Esophagus muscularis mucosa (tissue), 4 donors: ENCODE data around the gene PLIN4. TPM values are rescaled to one million over a fixed set of nuclear protein-coding genes. Genes with fewer than 3 reads are reported as not detected.
A peak's percentile ranks its signal among the peaks of the same experiment; 100 is the strongest.

Source experiments
- DNase-seq: peaks from one replicate; pipeline ENCODE4 v3.0.0-alpha.2; 2017; ENCODE audit errors: extremely low spot score
- H3K27ac ChIP-seq, 4 donors: fragments of 200-600 bp; sonication (generic); replicated peaks in 1 of 4; 1 replicate in 3 of 4; 2 replicates in 1 of 4; pipeline ENCODE4 v1.5.1; 2016 to 2019; ENCODE audit warnings: mild to moderate bottlenecking in 1 of 4
- H3K27me3 ChIP-seq, 4 donors: fragments of 200-600 bp; sonication (generic); one replicate each; pipeline versions ENCODE4 v1.5.1 to v1.6.0; 2016 to 2019
- H3K36me3 ChIP-seq, 4 donors: fragments of 200-600 bp; sonication (generic); one replicate each; pipeline ENCODE4 v1.5.1; 2016 to 2019
- H3K4me1 ChIP-seq, 4 donors: fragments of 200-600 bp; sonication (generic); one replicate each; pipeline ENCODE4 v1.5.1; 2016 to 2019
- H3K4me3 ChIP-seq, 4 donors: fragments of 200-600 bp; sonication (generic); 1 replicate in 2 of 4; 2 replicates in 2 of 4; pipeline ENCODE4 v1.5.1; 2016 to 2019; ENCODE audit warnings: mild to moderate bottlenecking in 4 of 4, moderate library complexity in 1 of 4
- H3K9me3 ChIP-seq, 4 donors: fragments of 200-600 bp; sonication (generic); 1 replicate in 3 of 4; 2 replicates in 1 of 4; pipeline ENCODE4 v1.5.1; 2016 to 2019
- CTCF ChIP-seq, 3 experiments: fragments of 200-600 bp in 2 of 3; fragments of 450-650 bp in 1 of 3; sonication (generic) in 2 of 3; IDR thresholded peaks; one replicate each; pipeline ENCODE4 v1.5.1; 2017 to 2019; ENCODE audit warnings: antibody characterized with exemption in 3 of 3, mild to moderate bottlenecking in 2 of 3, moderate library complexity in 1 of 3
- EP300 ChIP-seq: sonication (generic); formaldehyde crosslinking; IDR thresholded peaks from one replicate; pipeline ENCODE4 v1.6.1; 2017; ENCODE audit warnings: antibody characterized with exemption
- POLR2A ChIP-seq: fragments of 450-650 bp; IDR thresholded peaks from one replicate; pipeline ENCODE4 v1.6.1; 2017; ENCODE audit warnings: antibody characterized with exemption, moderate library complexity, mild to moderate bottlenecking, low read depth
- POLR2AphosphoS5 ChIP-seq, 2 donors: sonication (generic); formaldehyde crosslinking; IDR thresholded peaks; one replicate each; pipeline ENCODE4 v1.6.1; 2017; ENCODE audit warnings: antibody characterized with exemption in 2 of 2
- WGBS: methylation state at CpG from one replicate; pipeline ENCODE4 v1.1.5; 2018; 5-methylcytosine and 5-hydroxymethylcytosine counted together
- intact Hi-C: fragments of 100-400 bp; cut with DNase I; formaldehyde crosslinking; loops from one replicate; pipeline ENCODE4 v1.15.1; 2023
- total RNA-seq, 4 donors: library from RNA; depleted of rRNA; stranded (reverse); fragments of >200 nt; gene quantifications; one replicate each; pipeline versions ENCODE4 v1.1.0 to v1.2.1, GENCODE V29; 2016

The PLIN4 gene
- total RNA-seq, 4 donors from 2014 or later: 45.7 to 134 (median 91.1) TPM

DNA sequence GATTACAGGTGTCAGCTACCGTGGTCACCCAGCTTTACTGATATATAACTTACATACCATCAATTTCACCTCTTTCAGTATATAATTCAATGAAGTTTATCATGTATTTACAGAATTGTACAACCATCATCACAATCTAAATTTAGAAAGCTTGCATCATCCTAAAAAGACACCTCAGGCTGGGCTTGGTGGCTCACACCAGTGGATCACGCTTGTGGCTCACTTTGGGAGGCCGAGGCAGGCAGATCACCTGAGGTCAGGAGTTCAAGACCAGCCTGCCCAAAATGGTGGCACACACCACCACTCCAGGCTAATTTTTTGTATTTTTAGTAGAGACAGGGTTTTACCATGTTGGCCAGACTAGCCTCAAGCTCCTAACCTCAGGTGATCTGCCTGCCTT, 50.5 kb downstream of the PLIN4 start:
- no peak overlapping the region for H3K4me3 ChIP-seq
- DNase-seq: no peak
- no peaks in the 10 kb centered on the region for H3K9me3 ChIP-seq
- H3K4me1 ChIP-seq: peaks cover 7 to 12% (median 9%) of the 10 kb centered on the region in 4 donors
- no peaks in the 10 kb centered on the region for H3K36me3 ChIP-seq
- H3K27me3 ChIP-seq: no peaks in the 10 kb centered on the region
- TF ChIP-seq POLR2A (no peak), EP300 (no peak), CTCF (IDR thresholded peaks at IDR 0.05) (no peak), POLR2AphosphoS5 (IDR thresholded peaks at IDR 0.05) (no peak)
- WGBS: 93% methylated on average over 3 of the region's 3 CpGs
- no peak overlapping the region for H3K27ac ChIP-seq
- intact Hi-C loops: no loop called here

DNA sequence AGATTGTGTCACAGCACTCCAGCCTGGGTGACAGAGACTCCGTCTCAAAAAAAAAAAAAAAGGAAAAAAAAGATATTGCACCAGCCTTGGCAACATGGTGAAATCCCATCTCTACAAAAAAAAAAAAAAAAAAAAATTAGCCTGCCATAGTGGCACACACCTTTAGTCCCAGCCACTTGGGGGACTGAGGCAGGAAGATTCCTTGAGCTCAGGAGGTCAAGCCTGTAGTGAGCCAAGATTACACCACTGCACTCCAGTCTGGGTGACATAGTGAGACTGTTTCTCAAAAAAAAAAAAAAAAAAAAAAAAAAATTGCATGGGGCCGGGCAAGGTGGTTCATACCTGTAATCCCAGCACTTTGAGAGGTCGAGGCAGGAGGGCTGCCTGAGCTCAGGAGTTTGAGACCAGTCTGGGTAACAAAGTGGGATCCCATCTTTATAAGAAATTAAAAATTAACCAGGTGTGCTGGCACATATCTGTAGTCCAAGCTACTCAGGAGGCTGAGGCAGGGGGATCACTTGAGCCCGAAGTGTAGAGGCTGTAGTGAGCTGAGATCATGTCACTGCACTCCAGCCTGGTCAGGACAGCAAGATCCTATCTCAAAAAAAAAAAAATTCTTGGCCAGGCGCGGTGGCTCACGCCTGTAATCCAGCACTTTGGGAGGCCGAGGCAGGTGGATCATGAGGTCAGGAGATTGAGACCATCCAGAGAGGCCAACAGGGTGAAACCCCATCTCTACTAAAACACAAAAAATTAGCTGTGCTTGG, 53.3 kb downstream of the PLIN4 start:
- WGBS: 84% methylated on average over 8 of the region's 8 CpGs
- no peaks in the 10 kb centered on the region for H3K4me1 ChIP-seq
- TF ChIP-seq POLR2A (no peak), POLR2AphosphoS5 (IDR thresholded peaks at IDR 0.05) (no peak), EP300 (no peak)
- no peak overlapping the region for H3K4me3 ChIP-seq
- H3K27me3 ChIP-seq: no peaks in the 10 kb centered on the region
- intact Hi-C loops: no loop called here
- H3K27ac ChIP-seq: no peak overlapping the region
- no peaks in the 10 kb centered on the region for H3K36me3 ChIP-seq
- H3K9me3 ChIP-seq: no peaks in the 10 kb centered on the region
- DNase-seq: no peak

DNA sequence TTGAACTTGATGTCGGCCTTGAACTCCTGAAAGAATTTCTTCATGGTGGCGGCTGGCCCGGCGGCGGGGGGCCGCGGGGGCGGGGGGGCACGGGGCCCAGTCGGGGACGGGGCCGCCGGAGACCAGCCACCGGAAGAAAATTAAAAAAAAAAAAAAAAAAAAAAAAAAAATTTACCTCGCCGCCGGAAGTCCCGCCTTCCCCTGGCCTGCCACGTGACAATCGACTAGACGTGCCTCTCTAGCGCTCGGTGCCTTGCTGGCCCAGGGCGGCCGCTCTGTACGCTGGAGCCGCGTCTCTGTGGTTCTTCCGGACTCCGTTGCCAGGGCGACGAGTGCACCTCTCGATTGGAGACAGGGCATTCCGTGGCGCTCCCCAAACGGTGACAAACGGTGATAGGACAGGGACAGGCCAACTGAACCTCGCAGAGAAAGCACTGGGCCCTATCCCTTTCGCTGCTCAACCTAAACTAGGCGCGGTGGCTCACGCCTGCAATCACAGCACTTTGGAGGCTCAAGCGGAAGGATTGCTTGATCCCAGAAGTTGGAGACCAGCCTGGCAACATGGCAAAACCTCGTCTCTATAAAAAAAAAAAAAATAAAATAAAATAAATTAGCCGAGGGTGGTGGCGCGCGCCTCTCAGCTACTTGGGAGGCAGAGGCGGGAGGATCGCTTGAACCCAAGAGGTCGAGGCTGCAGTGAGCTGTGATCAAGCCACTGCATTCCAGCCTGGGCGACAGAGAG, 60.5 kb downstream of the PLIN4 start, which contains the start of gene UBXN6:
Gene UBXN6, minus strand, starts transcription at position 141 of the 742 bp plus-strand sequence. Its CDS starts 97 bp downstream, at position 44.
- Histone ChIP-seq H3K9me3 (no peaks in the 10 kb centered on the region), H3K27ac (peak within 1 kb of the TSS; percentile 88 to 95 (median 91)), H3K36me3 (peaks cover 11 to 21% (median 12%) of the 10 kb centered on the region in 4 donors), H3K4me1 (peaks cover 22 to 47% (median 36%) of the 10 kb centered on the region in 4 donors), H3K27me3 (no peaks in the 10 kb centered on the region), H3K4me3 (peak within 1 kb of the TSS; percentile 67 to 87 (median 74))
- intact Hi-C loops: loop anchor here (5.0 kb wide), 1 partner anchor 59 kb away; the partner anchor contains the start of gene PLIN4
- TF ChIP-seq POLR2A (no peak), CTCF (IDR thresholded peaks at IDR 0.05) (peak in 1 of 3 experiments; percentile 18), EP300 (no peak), POLR2AphosphoS5 (IDR thresholded peaks at IDR 0.05) (peak; percentile 59 to 89)
- WGBS: 18% methylated on average over 32 of the region's 52 CpGs
- peak; percentile 98 for DNase-seq

- 2% methylated on average over 17 of the region's 53 CpGs for WGBS
- peaks cover 18 to 29% (median 20%) of the 10 kb centered on the region in 4 donors for H3K36me3 ChIP-seq
- no peak for TF ChIP-seq EP300
- no peak for TF ChIP-seq POLR2AphosphoS5 (IDR thresholded peaks at IDR 0.05)
- TF ChIP-seq POLR2A: no peak
- DNase-seq: no peak
- H3K27ac ChIP-seq: peak overlapping the region; percentile 88 to 95 (median 91)
- peak overlapping the region; percentile 67 to 87 (median 74) for H3K4me3 ChIP-seq
- H3K27me3 ChIP-seq: no peaks in the 10 kb centered on the region
- intact Hi-C loops: loop anchor here (5.0 kb wide), 1 partner anchor 60 kb away; the partner anchor contains the start of gene PLIN4
- no peaks in the 10 kb centered on the region for H3K9me3 ChIP-seq
- H3K4me1 ChIP-seq: peaks cover 22 to 50% (median 36%) of the 10 kb centered on the region in 4 donors
Measured at GRCh38 chr19:4456843-4457653, 61.2 kb downstream of the PLIN4 start.

DNA sequence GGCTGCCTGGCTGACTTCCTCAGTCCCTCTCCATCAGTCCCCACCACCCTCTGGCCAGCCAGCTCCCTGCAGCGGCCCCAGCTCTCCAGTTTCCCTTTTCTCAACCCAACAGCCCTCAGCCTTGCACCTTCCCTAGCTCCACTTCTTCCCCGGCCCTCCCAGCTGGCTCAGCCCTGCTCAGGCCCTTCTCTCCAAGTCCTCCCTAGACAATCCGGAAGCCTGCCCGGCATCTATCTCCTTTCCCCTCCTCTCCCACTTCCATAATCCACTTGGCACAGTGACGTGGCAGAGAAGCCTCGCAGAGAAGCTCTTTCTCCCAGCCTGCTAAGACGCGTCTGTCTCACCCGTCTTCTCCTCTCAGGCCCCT, 61.8 kb downstream of the PLIN4 start:
- peak overlapping the region; percentile 88 to 95 (median 91) for H3K27ac ChIP-seq
- 4% methylated on average over 9 of the region's 9 CpGs for WGBS
- intact Hi-C loops: loop anchor here (5.0 kb wide), 1 partner anchor 61 kb away; the partner anchor contains the start of gene PLIN4
- no peak for DNase-seq
- no peaks in the 10 kb centered on the region for H3K27me3 ChIP-seq
- peaks cover 22 to 50% (median 36%) of the 10 kb centered on the region in 4 donors for H3K4me1 ChIP-seq
- TF ChIP-seq EP300 (no peak), POLR2AphosphoS5 (IDR thresholded peaks at IDR 0.05) (peak in 1 of 2 donors; percentile 45)
- peak overlapping the region; percentile 67 to 87 (median 74) for H3K4me3 ChIP-seq
- H3K9me3 ChIP-seq: no peaks in the 10 kb centered on the region
- peaks cover 24 to 35% (median 26%) of the 10 kb centered on the region in 4 donors for H3K36me3 ChIP-seq
